ENCODE data around the gene HMGCR.
"Not testable (repeated sequence)": the region's sequence is repeated elsewhere in the genome, so short reads cannot be mapped to it uniquely, and the experiment has no call there.

HMGCR gene

GRCh38 chr5:75336615-75337336 is at the start of gene HMGCR:
Gene HMGCR (plus strand): TSS chr5:75337220. CDS start chr5:75342606, 5,386 bp downstream.
- peak; percentile 92 to 95 for DNase-seq (ENCODE audit: low read depth in 2 of 2)

GRCh38 chr5:75291844-75292243 is 45.2 kb upstream of the HMGCR start:
- DNase-seq (ENCODE audit: low read depth in 2 of 2): not testable (repeated sequence)

GRCh38 chr5:75300084-75300483 is 36.9 kb upstream of the HMGCR start:
- no peak for DNase-seq (ENCODE audit: low read depth in 2 of 2)

GRCh38 chr5:75303419-75303818 is 33.6 kb upstream of the HMGCR start:
- DNase-seq (ENCODE audit: low read depth in 2 of 2): no peak

GRCh38 chr5:75304486-75304885 is 32.5 kb upstream of the HMGCR start:
- DNase-seq (ENCODE audit: low read depth in 2 of 2): not testable (repeated sequence)

- DNase-seq (ENCODE audit: low read depth in 2 of 2): no peak
These were observed 30.3 kb upstream of the HMGCR start for GRCh38 chr5:75306746-75307145.

- no peak for DNase-seq (ENCODE audit: low read depth in 2 of 2)
These were observed 26.8 kb upstream of the HMGCR start for GRCh38 chr5:75310212-75310611.

GRCh38 chr5:75319148-75319547 is 17.9 kb upstream of the HMGCR start:
- DNase-seq (ENCODE audit: low read depth in 2 of 2): not testable (repeated sequence)

GRCh38 chr5:75319638-75320037 is 17.4 kb upstream of the HMGCR start:
- DNase-seq (ENCODE audit: low read depth in 2 of 2): no peak

GRCh38 chr5:75320371-75320770 is 16.6 kb upstream of the HMGCR start:
- no peak for DNase-seq (ENCODE audit: low read depth in 2 of 2)

GRCh38 chr5:75322066-75322465 is 15.0 kb upstream of the HMGCR start:
- DNase-seq (ENCODE audit: low read depth in 2 of 2): no peak

GRCh38 chr5:75324791-75325190 is 12.2 kb upstream of the HMGCR start:
- DNase-seq (ENCODE audit: low read depth in 2 of 2): no peak

- no peak for DNase-seq (ENCODE audit: low read depth in 2 of 2)
These were observed 11.8 kb upstream of the HMGCR start for GRCh38 chr5:75325242-75325641.

GRCh38 chr5:75330404-75330803 is 6.6 kb upstream of the HMGCR start:
- no peak for DNase-seq (ENCODE audit: low read depth in 2 of 2)

GRCh38 chr5:75331095-75332090 is 5.6 kb upstream of the HMGCR start:
- DNase-seq (ENCODE audit: low read depth in 2 of 2): no peak

GRCh38 chr5:75333759-75334158 is 3.3 kb upstream of the HMGCR start:
- not testable (repeated sequence) for DNase-seq (ENCODE audit: low read depth in 2 of 2)

GRCh38 chr5:75334413-75334812 is 2.6 kb upstream of the HMGCR start:
- DNase-seq (ENCODE audit: low read depth in 2 of 2): not testable (repeated sequence)

GRCh38 chr5:75335486-75335885 is 1.5 kb upstream of the HMGCR start:
- DNase-seq (ENCODE audit: low read depth in 2 of 2): no peak

GRCh38 chr5:75335952-75336614 is 937 bp upstream of the HMGCR start:
- no peak for DNase-seq (ENCODE audit: low read depth in 2 of 2)

GRCh38 chr5:75337366-75338021 is 474 bp downstream of the HMGCR start:
- peak in 1 of 2 donors; percentile 6 for DNase-seq (ENCODE audit: low read depth in 2 of 2)

GRCh38 chr5:75338408-75338807 is 1.4 kb downstream of the HMGCR start:
- DNase-seq (ENCODE audit: low read depth in 2 of 2): no peak
